Activated naive CD4-positive, alpha-beta T cell treated with anti-CD3 and anti-CD28 coated beads, Interleukin-2, amount 10 ng/mL, durations not matched to agents 7 days and 5 days (primary cell): ENCODE measurements around the gene JOSD2.

Source experiments
- CTCF ChIA-PET: fragments of 350-600 bp; sonication (Branson Sonifier 250); formaldehyde crosslinking; loops from one replicate; lab custom pipeline; 2021; ENCODE audit warnings: antibody characterized with exemption; lab: Charles Lee
- DNase-seq: peaks from one replicate; pipeline ENCODE4 v3.0.0-alpha.2; 2020
- H3K27ac Mint-ChIP-seq: one replicate; pipeline ENCODE4 v1.8.0; 2021; ENCODE audit warnings: mild to moderate bottlenecking, moderate library complexity, mixed read lengths
- H3K27me3 Mint-ChIP-seq: one replicate; pipeline ENCODE4 v1.8.0; 2021; ENCODE audit warnings: mild to moderate bottlenecking, mixed read lengths
- H3K36me3 Mint-ChIP-seq: one replicate; pipeline ENCODE4 v1.8.0; 2021; ENCODE audit warnings: mixed read lengths
- H3K4me1 Mint-ChIP-seq: one replicate; pipeline ENCODE4 v1.8.0; 2021; ENCODE audit warnings: mixed read lengths
- H3K4me3 Mint-ChIP-seq: one replicate; pipeline ENCODE4 v1.8.0; 2021; ENCODE audit warnings: mild to moderate bottlenecking, moderate library complexity, mixed read lengths
- H3K9me3 Mint-ChIP-seq: one replicate; pipeline ENCODE4 v1.8.0; 2021; ENCODE audit warnings: mixed read lengths

JOSD2 gene

GRCh38 chr19:50514346-50515167 lies 3.6 kb upstream of the JOSD2 start:
- CTCF ChIA-PET, result no interaction called here
- Mint-ChIP-seq H3K27me3 (peaks cover 55% of the 10 kb centered on the region), H3K9me3 (no peaks in the 10 kb centered on the region), H3K36me3 (peaks cover 2% of the 10 kb centered on the region), H3K27ac (no peak overlapping the region), H3K4me3 (peak overlapping the region; percentile 30), H3K4me1 (peaks cover 17% of the 10 kb centered on the region)
- no peak for DNase-seq

GRCh38 chr19:50513746-50514345 lies 2.9 kb upstream of the JOSD2 start, which contains the start of gene ASPDH:
Gene ASPDH, minus strand, starts transcription at chr19:50513913. Its CDS starts 90 bp downstream, at chr19:50513823.
- no peaks in the 10 kb centered on the region for H3K9me3 Mint-ChIP-seq
- peaks cover 22% of the 10 kb centered on the region for H3K4me1 Mint-ChIP-seq
- CTCF ChIA-PET, result no interaction called here
- peaks cover 55% of the 10 kb centered on the region for H3K27me3 Mint-ChIP-seq
- H3K27ac Mint-ChIP-seq, result peak within 1 kb of the TSS; percentile 45
- DNase-seq, result no peak
- H3K4me3 Mint-ChIP-seq, result peak within 1 kb of the TSS; percentile 30
- H3K36me3 Mint-ChIP-seq, result peaks cover 6% of the 10 kb centered on the region

GRCh38 chr19:50512999-50513745 lies 2.2 kb upstream of the JOSD2 start:
- Mint-ChIP-seq H3K27me3 (peaks cover 48% of the 10 kb centered on the region), H3K4me3 (peak overlapping the region; percentile 10), H3K27ac (peak overlapping the region; percentile 45), H3K36me3 (peaks cover 6% of the 10 kb centered on the region), H3K9me3 (no peaks in the 10 kb centered on the region), H3K4me1 (peaks cover 25% of the 10 kb centered on the region)
- CTCF ChIA-PET, result no interaction called here
- no peak for DNase-seq

- Mint-ChIP-seq H3K4me1 (peaks cover 27% of the 10 kb centered on the region), H3K27me3 (peaks cover 48% of the 10 kb centered on the region), H3K9me3 (no peaks in the 10 kb centered on the region), H3K27ac (peak overlapping the region; percentile 45), H3K4me3 (no peak overlapping the region), H3K36me3 (peaks cover 6% of the 10 kb centered on the region)
- CTCF ChIA-PET, result interaction anchor here (1.1 kb wide), 1 partner anchor 25 kb away, joined by 3 read pairs; no protein-coding TSS in a partner anchor
- no peak for DNase-seq
These were observed 1.4 kb upstream of the JOSD2 start for GRCh38 chr19:50512112-50512998.

- peak overlapping the region; percentile 87 for H3K4me3 Mint-ChIP-seq
- CTCF ChIA-PET, result no interaction called here
- H3K27ac Mint-ChIP-seq, result peak overlapping the region; percentile 97
- H3K9me3 Mint-ChIP-seq, result no peaks in the 10 kb centered on the region
- peaks cover 38% of the 10 kb centered on the region for H3K27me3 Mint-ChIP-seq
- H3K36me3 Mint-ChIP-seq, result peaks cover 8% of the 10 kb centered on the region
- H3K4me1 Mint-ChIP-seq, result peaks cover 27% of the 10 kb centered on the region
- no peak for DNase-seq
These were observed 307 bp downstream of the JOSD2 start for GRCh38 chr19:50510700-50511068.

GRCh38 chr19:50510121-50510670 lies 795 bp downstream of the JOSD2 start:
- Mint-ChIP-seq H3K4me1 (peaks cover 27% of the 10 kb centered on the region), H3K9me3 (no peaks in the 10 kb centered on the region), H3K36me3 (peaks cover 8% of the 10 kb centered on the region), H3K27me3 (peaks cover 33% of the 10 kb centered on the region), H3K4me3 (peak overlapping the region; percentile 87), H3K27ac (peak overlapping the region; percentile 97)
- CTCF ChIA-PET, result no interaction called here
- DNase-seq, result no peak

- H3K9me3 Mint-ChIP-seq, result no peaks in the 10 kb centered on the region
- peaks cover 25% of the 10 kb centered on the region for H3K27me3 Mint-ChIP-seq
- H3K4me3 Mint-ChIP-seq, result peak overlapping the region; percentile 56
- H3K27ac Mint-ChIP-seq, result peak overlapping the region; percentile 67
- DNase-seq, result no peak
- peaks cover 8% of the 10 kb centered on the region for H3K36me3 Mint-ChIP-seq
- CTCF ChIA-PET, result no interaction called here
- peaks cover 26% of the 10 kb centered on the region for H3K4me1 Mint-ChIP-seq
These were observed 1.6 kb downstream of the JOSD2 start for GRCh38 chr19:50509366-50509765.

GRCh38 chr19:50508843-50509190 lies 2.2 kb downstream of the JOSD2 start:
- H3K4me1 Mint-ChIP-seq, result peaks cover 24% of the 10 kb centered on the region
- H3K27ac Mint-ChIP-seq, result no peak overlapping the region
- H3K9me3 Mint-ChIP-seq, result no peaks in the 10 kb centered on the region
- no peak overlapping the region for H3K4me3 Mint-ChIP-seq
- peaks cover 19% of the 10 kb centered on the region for H3K27me3 Mint-ChIP-seq
- peaks cover 8% of the 10 kb centered on the region for H3K36me3 Mint-ChIP-seq
- CTCF ChIA-PET, result no interaction called here
- DNase-seq, result no peak

GRCh38 chr19:50507376-50507775 lies 3.6 kb downstream of the JOSD2 start:
- no peak overlapping the region for H3K27ac Mint-ChIP-seq
- H3K9me3 Mint-ChIP-seq, result no peaks in the 10 kb centered on the region
- H3K4me1 Mint-ChIP-seq, result peaks cover 24% of the 10 kb centered on the region
- peaks cover 8% of the 10 kb centered on the region for H3K36me3 Mint-ChIP-seq
- DNase-seq, result no peak
- H3K27me3 Mint-ChIP-seq, result peaks cover 5% of the 10 kb centered on the region
- CTCF ChIA-PET, result no interaction called here
- no peak overlapping the region for H3K4me3 Mint-ChIP-seq

GRCh38 chr19:50506700-50507099 lies 4.3 kb downstream of the JOSD2 start:
- H3K27ac Mint-ChIP-seq, result no peak overlapping the region
- H3K4me3 Mint-ChIP-seq, result no peak overlapping the region
- H3K9me3 Mint-ChIP-seq, result no peaks in the 10 kb centered on the region
- peaks cover 4% of the 10 kb centered on the region for H3K27me3 Mint-ChIP-seq
- peaks cover 22% of the 10 kb centered on the region for H3K4me1 Mint-ChIP-seq
- peaks cover 8% of the 10 kb centered on the region for H3K36me3 Mint-ChIP-seq
- DNase-seq, result no peak
- CTCF ChIA-PET, result no interaction called here

- H3K27me3 Mint-ChIP-seq, result no peaks in the 10 kb centered on the region
- CTCF ChIA-PET, result no interaction called here
- no peak overlapping the region for H3K4me3 Mint-ChIP-seq
- H3K4me1 Mint-ChIP-seq, result peaks cover 17% of the 10 kb centered on the region
- DNase-seq, result no peak
- no peaks in the 10 kb centered on the region for H3K9me3 Mint-ChIP-seq
- peaks cover 8% of the 10 kb centered on the region for H3K36me3 Mint-ChIP-seq
- H3K27ac Mint-ChIP-seq, result no peak overlapping the region
These were observed 5.0 kb downstream of the JOSD2 start for GRCh38 chr19:50505856-50506611.

GRCh38 chr19:50501568-50502475 lies 9.2 kb downstream of the JOSD2 start:
- Mint-ChIP-seq H3K27me3 (no peaks in the 10 kb centered on the region), H3K36me3 (no peaks in the 10 kb centered on the region), H3K4me3 (no peak overlapping the region), H3K27ac (no peak overlapping the region), H3K9me3 (no peaks in the 10 kb centered on the region), H3K4me1 (no peaks in the 10 kb centered on the region)
- CTCF ChIA-PET, result no interaction called here
- DNase-seq, result no peak
